CD4-positive, alpha-beta T cell treated with Interleukin-15 for 1 hour (primary cell): ENCODE results near the gene OR1M1.

Source experiments
- DNase-seq: peaks from one replicate; pipeline ENCODE4 v3.0.0-alpha.2; 2020

OR1M1 gene

GRCh38 chr19:9075064-9075949 lies 11.6 kb upstream of the OR1M1 start:
- no peak for DNase-seq

GRCh38 chr19:9076901-9077300 lies 10.0 kb upstream of the OR1M1 start:
- no peak for DNase-seq

DNA sequence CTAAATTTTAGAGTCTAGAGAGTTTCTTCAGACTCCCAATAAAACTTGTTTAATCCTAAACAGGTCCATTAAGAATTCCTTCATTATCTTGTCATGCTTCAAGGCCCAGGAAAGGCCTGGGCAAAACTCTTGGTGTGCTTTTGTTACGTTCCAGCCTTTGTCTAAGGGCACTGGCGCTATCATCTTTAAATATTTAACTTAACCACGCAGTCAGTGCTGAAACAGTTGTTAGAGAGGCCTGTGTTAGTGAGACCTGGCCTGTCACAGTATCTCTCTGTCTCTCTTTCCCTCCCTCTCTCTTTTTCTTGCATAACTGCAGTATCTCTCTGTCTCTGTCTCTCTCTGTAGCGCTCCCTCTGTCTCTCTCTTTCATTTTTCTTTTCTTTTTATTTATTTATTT lies 8.2 kb upstream of the OR1M1 start:
- DNase-seq, result no peak

DNA sequence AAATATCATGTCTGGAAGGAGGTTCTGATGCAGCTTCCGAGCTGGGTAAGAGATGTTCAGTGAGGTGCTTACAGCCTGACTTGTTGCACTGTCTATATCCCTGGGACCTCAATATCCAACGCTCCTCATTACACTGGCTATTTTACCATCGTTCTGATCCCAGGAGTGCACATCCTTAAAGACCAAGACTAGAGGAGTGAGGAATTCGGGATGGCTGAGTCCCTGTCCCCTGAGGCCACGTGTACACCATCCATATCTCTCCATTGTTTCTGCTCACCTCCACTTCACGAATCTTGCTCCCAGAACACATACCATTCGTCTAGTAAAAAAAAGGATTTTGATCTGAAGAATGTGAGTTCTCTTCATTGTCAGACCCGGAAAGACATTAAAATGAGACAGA lies 20.5 kb downstream of the OR1M1 start, which contains the start of gene OR7G2:
Gene OR7G2, minus strand, starts transcription at position 101 of the 400 bp plus-strand sequence. CDS start 4,232 bp downstream, outside the sequence.
- DNase-seq, result no peak

DNA sequence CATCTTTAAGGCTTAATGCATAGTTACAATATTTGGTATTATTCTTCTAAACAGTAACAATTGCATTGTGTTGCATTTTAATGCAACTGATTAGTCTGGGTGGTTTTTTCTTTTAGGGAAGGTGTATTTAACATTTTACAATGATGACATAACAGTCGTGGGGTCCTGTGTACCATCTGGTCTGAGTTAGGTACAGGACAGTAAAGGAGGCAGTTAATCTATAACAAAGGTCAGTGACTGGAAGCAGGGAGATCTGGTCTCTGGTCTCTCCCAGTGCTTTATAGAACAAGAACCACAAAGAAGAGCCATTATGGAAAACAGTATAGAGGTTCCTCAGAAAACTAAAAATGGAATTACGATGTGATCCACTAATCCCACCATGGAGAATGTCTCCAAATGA lies 23.1 kb downstream of the OR1M1 start:
- no peak for DNase-seq

DNA sequence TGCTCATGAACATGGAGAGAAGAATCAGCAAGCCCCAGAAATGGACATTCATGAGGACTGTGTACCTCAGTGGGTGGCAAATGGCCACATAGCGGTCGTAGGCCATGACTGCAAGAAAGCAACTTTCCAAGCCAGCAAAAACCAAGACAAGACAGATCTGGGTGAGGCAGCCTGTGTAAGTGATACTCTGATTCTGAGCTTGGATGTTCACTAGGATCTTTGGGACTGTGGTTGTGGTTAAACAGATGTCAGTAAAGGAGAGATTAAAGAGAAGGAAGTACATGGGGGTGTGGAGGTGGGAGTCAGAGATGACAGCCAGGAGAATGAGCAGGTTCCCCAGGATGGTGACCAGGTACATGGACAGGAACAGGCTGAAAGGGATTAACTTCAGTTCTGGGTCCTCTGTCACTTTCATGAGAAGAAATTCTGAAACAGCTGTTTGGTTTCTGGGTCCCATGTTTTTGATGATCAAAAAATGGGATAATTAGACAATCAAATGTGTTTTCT lies 28.5 kb downstream of the OR1M1 start, which contains the start of gene OR7G1:
Gene OR7G1, minus strand, starts transcription at position 457 of the 507 bp plus-strand sequence. Its CDS starts 0 bp downstream, at position 457.
- no peak for DNase-seq

- no peak for DNase-seq
Observed at GRCh38 chr19:9116547-9116946, 29.7 kb downstream of the OR1M1 start.

DNA sequence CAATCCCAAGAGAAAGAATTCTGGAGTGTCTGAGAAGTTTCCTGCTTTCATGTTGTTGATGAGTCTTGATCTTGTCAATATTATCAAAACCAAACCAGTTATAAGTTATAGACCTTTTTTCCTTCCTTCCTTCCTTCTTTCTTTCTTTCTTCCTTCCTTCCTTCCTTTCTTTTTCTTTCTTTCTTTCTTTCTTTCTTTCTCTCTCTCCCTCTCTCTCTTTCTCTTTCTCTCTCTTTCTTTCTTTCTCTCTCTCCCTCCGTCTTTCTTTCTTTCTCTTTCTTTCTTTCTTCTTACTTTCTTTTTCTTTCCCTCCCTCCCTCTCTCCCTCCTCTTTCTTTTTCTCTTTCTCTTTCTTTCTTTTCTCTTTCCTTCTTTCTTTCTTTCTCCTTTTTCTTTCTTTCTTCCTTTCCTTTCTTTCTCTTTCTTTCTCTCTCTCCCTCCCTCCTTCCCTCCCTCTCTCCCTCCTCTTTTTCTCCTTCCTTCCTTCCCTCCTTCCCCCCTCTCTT lies 40.1 kb downstream of the OR1M1 start, which contains the start of gene OR7G3:
Gene OR7G3, minus strand, starts transcription at position 51 of the 506 bp plus-strand sequence. Its CDS starts 0 bp downstream, at position 51.
- DNase-seq, result no peak

GRCh38 chr19:9128171-9128570 lies 41.3 kb downstream of the OR1M1 start:
- no peak for DNase-seq

DNA sequence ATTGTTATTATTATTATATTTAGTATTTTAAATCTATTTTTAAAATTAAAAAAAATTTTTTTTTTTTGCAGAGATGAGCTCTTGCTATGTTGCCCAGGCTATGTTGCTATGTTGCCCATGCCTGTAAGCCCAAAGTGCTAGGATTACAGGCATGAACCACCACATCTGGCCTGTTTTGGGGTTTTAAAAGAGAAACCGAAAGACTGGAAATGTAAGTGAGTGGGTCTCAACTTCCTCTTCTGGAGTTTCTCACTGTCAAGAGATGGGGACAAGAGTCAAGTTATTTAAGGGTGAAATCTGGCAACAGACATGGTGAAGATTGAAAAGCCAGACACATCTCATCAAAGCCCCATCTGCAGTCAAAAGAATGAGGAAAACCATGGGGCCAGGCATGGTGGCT lies 44.1 kb downstream of the OR1M1 start:
- no peak for DNase-seq

DNA sequence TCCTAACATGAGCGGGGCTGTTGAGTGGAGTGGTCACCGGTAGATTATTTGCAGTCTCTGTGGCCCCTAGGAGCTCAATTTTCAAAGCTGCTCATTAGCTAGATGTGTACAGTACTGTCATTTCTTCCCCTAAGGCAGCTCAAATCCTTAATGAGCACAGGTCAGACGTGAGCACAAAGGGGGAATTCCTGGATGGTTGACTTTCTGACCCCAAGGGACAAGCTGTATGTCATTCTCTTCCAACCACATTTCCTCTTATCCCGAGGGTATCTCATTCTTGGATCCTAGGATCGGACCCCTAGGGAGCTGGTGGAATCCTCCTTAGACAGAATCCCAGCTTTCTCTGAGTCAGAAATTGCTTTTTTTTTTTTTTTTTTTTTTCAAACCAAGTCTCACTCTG lies 45.6 kb downstream of the OR1M1 start:
- DNase-seq, result no peak

DNA sequence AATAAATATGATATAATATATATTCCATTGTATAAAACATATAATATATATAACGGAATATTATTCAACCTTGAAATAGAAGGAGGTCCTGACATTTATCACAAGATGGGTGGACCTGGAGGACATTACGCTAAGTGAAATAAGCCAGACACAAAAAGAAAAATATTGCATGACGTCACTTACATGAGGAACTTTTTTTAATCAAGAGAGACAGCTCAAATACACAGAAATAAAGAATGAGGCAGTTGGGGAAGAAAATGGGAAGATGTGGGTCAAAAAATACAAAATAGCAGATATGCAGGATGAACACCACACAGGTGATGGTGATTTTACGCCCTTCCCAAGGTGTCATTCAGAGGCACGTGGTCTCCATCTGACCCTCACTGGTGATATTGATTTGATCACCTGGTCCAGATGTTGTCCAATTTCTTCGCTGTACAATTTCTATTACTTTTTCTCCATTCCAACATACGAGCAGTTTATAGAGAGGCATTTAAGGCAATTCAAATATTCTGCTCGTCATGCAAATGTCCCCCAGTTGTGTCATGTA lies 52.8 kb downstream of the OR1M1 start:
- DNase-seq, result no peak

GRCh38 chr19:9140159-9140874 lies 53.5 kb downstream of the OR1M1 start, which contains the start of gene ZNF317:
TSS of gene ZNF317 (plus strand) at chr19:9140397. CDS start at chr19:9156017, 15,620 bp downstream.
- peak; percentile 91 for DNase-seq

GRCh38 chr19:9144920-9145319 lies 58.1 kb downstream of the OR1M1 start:
- no peak for DNase-seq
